VCaP (cell line): Measurements from ENCODE around the gene FPR3.

Experiments used
- H3K27ac ChIP-seq: fragments of 450-650 bp; 2 replicates; pipeline ENCODE4 v1.5.1; 2017
- TF ChIP-seq, protein P1 (sequence below): fragments of 450-650 bp; conservative IDR thresholded peaks from 2 replicates; pipeline ENCODE4 v1.5.1; 2017; ENCODE audit warnings: mild to moderate bottlenecking, moderate library complexity

FPR3 gene

DNA sequence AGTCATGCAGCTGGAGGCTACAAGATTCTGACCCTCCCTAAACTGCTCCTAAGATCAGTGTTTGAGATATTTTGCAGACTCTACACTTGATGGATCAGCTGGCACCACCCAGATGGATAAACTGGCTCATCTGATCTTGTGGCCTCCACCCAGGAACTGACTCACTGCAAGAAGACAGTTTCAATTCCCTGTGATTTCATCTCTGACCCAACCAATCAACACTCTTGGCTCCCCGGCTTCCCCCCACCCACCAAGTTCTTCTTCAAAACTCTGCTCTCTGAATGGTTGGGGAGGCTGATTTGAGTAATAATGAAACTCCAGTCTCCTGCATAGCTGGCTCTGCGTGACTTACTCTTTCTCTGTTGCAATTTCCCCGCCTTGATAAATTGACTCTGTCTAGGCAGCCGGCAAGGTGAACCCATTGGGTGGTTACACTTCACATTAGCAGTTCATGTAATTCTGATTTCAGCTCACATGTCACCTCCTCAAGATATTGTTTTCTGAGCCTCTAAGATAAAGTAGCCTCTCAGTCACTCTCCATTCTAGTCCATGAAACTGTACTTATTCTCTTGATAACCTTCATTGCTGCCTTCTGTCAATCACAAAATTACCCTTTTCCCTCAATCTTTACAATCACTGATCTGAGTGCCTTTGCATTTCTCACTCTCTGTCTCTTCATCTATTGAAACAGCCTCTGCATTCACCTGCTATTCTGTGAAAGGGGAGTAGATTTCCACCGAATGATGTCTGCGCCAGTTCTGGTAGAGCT, 9.9 kb upstream of the FPR3 start:
- TF ChIP-seq, protein P1, sequence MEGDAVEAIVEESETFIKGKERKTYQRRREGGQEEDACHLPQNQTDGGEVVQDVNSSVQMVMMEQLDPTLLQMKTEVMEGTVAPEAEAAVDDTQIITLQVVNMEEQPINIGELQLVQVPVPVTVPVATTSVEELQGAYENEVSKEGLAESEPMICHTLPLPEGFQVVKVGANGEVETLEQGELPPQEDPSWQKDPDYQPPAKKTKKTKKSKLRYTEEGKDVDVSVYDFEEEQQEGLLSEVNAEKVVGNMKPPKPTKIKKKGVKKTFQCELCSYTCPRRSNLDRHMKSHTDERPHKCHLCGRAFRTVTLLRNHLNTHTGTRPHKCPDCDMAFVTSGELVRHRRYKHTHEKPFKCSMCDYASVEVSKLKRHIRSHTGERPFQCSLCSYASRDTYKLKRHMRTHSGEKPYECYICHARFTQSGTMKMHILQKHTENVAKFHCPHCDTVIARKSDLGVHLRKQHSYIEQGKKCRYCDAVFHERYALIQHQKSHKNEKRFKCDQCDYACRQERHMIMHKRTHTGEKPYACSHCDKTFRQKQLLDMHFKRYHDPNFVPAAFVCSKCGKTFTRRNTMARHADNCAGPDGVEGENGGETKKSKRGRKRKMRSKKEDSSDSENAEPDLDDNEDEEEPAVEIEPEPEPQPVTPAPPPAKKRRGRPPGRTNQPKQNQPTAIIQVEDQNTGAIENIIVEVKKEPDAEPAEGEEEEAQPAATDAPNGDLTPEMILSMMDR = no peak
- H3K27ac ChIP-seq = no peak overlapping the region

DNA sequence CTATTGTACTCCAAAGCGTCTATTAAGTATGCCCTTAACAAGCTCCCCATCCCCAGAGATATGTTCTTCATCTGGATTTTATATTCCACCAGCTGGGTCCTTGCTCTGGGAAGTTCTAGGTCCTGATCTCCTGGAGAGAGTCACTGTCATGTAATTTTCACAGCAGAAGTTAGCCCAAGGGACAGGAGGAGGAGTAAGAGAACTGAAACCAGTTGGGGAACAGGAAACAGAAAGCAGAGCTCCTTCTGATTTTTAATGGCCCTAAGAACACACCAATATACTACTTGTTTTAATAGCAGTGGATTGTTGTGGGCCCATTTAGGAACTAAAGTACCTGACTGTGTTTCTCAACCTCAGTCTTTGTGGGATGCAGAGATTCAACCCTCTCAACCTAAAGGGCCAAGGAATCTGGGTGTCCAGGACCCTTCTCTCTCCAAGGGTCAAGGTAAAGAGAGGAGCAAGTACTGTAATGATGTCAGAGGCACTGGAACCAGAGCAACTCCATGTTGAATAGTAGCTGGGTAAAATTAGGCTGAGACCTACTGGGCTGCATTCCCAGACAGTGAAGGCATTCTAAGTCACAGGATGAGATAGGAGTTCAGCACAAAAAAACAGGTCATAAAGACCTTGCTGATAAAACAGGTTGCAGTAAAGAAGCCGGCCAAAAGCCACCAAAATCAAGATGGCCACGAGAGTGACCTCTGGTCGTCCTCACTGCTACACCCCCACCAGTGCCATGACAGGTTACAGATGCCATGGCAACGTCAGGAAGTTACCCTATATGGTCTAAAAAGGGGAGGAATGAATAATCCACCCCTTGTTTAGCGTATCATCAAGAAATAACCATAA, 8.1 kb upstream of the FPR3 start:
- no peak overlapping the region for H3K27ac ChIP-seq
- TF ChIP-seq, protein P1 = no peak

DNA sequence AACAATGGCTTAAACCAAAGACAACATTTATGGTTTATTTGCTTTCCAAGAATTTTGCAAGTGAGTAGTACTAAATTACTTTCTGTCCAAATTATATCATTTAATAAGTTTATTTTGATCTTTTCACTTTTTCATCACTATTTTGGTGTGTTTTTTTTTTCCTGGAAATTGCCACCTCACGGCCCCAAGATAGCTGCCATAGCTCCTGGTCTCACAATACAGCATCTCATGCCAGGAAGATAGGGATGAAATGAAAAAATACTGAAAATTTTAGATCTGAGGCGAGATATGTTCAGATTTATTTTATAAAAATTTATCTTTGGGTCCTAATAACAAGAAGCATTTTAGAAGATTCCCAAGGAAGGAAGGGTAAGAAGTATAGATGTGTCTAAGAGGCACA, 6.9 kb upstream of the FPR3 start:
- TF ChIP-seq, protein P1 = no peak
- no peak overlapping the region for H3K27ac ChIP-seq

DNA sequence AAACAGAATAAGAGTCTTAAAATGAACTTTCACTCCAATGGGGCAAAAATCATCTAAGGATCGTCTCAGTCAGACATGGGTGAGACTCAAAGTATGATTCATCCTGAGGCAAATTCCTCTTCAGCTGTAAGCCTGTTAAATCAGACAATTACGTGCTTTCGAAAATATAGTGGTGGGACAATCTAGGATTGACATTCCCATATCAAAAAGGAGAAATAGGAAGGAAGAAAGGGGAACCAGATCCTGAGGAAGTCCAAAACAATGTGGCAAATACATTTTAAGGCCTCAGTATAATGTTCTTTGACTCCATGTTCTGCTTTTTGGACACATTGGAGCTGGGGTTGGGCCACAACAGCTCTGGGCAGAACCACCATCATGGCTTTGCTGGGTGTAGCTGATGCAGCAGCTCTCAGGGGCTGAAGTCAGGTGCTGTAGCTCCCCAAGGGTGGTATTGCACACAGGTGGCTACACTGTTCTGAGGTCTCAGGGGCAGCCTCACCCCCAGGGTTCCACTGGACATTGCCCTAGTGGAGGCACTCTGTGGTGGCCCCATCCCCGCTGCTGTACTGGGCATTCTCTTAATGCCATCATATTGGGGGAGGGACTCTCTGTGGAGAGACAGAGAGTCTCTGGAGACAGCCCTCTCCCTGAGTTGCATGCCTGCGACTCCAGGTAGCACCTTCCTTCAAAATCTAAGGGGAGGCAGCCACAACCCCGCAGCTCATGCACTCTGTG, 5.7 kb upstream of the FPR3 start:
- TF ChIP-seq, protein P1 = no peak
- no peak overlapping the region for H3K27ac ChIP-seq

DNA sequence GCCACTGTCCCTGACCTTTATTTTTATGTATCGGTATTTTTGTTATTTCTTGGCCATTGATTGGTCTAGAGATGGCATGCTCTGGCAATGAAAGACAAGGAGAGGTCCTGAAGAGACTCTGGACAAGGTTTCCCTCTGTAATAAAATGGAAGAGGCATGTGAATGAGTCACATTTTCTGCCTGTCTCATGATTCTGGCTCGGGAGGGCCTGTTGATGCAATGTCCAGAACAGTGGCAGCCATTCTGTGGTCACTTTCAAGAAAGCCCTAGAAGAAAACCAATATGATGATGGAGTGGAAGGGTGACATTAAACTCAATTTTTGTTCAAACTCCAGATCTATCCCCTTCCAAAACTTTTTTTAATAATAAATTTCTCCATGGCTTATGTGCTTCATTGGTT, 2.0 kb upstream of the FPR3 start:
- H3K27ac ChIP-seq = no peak overlapping the region
- TF ChIP-seq, protein P1 = no peak

DNA sequence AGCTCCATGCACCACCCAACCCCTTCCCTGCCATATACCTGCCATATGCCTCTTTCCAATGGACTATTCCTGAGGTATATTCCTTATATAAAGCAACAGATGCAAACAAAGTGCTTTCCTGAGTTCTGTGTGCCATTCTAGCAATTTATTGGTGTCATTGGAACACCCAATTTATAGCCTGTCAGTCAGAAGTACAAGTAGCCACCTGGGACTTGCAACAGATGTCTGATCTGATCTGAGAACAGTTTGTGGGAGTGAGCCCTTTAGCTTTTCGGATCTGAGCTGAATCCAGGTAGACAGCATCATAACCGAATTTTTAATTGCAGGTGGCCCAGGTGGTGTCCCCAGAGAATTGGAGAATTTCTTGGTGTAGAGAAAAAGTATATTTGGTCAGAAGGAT, 963 bp upstream of the FPR3 start:
- peak overlapping the region; percentile 44 for H3K27ac ChIP-seq
- TF ChIP-seq, protein P1 = no peak

DNA sequence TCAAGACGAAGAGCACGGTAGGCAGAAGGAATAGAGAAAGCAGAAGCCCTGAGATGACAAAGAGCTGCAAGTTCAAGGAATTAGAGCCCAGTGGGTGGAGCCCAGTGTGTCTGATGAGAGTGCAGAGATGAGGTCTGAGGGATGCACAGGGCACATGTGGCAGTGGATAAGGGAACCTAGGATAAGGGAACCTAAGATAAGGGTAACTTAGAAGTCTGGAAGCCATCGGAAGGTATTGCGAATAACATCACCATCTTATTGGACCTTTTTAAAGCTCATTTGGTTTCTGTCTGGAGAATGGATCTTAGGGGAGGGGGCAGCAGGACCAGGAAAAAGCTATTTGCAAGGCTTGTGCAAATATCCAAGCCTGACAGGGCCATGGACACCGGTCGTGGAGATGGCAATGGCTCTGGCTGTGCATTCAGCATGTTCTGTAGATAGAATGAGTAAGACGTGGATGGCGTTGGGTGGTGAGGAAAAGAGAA, 1.3 kb downstream of the FPR3 start:
- peak overlapping the region; percentile 44; the same call in 1 of the 2 replicates for H3K27ac ChIP-seq

More for the DNA sequence above, 1.3 kb downstream of the FPR3 start:
- TF ChIP-seq, protein P1 = no peak
